SH-SY5Y (cell line): ENCODE data around the gene GDPGP1.

Experiments used
- GATA2 ChIP-seq: IDR thresholded peaks from 2 replicates; pipeline ENCODE4 v1.6.1; 2011; ENCODE audit warnings: mild to moderate bottlenecking, low read depth, low read length
- GATA3 ChIP-seq: IDR thresholded peaks from 2 replicates; pipeline ENCODE4 v1.6.1; 2011; ENCODE audit warnings: low read depth, mild to moderate bottlenecking, low read length, moderate library complexity

DNA sequence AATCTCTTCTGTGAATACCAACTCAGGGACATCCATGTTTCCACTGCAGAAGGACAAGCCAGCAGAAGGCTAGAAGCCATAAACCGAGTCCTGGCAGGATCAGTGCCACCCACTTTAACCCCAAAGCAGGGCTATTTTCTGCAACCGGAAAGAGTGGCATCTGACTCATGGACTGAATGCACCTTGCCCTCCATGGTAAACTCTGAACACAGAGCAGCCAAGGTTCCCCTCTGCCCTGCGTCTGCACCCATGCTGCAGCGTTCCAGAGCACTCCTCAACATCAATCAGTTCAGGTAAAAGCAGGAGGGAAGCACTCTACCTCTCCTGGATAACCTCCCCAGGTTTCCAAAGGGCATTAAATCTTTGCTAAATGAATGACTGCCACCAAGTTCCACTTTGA, 30.7 kb downstream of the GDPGP1 start:
- no peak for TF ChIP-seq GATA3
- TF ChIP-seq GATA2 = no peak
